Measurements from ENCODE around the gene ZNF579. TPM values are rescaled to one million over a fixed set of nuclear protein-coding genes. Genes with fewer than 3 reads are reported as not detected.

The ZNF579 gene
- total RNA-seq, 4 donors from 2014 or later, result 0.51 to 5.3 (median 0.66) TPM; not detected in 1

- no peak for TF ChIP-seq CTCF (IDR thresholded peaks at IDR 0.05; ENCODE audit: low read depth)
Measured at GRCh38 chr19:55537741-55538111, 42.9 kb downstream of the ZNF579 start.

DNA sequence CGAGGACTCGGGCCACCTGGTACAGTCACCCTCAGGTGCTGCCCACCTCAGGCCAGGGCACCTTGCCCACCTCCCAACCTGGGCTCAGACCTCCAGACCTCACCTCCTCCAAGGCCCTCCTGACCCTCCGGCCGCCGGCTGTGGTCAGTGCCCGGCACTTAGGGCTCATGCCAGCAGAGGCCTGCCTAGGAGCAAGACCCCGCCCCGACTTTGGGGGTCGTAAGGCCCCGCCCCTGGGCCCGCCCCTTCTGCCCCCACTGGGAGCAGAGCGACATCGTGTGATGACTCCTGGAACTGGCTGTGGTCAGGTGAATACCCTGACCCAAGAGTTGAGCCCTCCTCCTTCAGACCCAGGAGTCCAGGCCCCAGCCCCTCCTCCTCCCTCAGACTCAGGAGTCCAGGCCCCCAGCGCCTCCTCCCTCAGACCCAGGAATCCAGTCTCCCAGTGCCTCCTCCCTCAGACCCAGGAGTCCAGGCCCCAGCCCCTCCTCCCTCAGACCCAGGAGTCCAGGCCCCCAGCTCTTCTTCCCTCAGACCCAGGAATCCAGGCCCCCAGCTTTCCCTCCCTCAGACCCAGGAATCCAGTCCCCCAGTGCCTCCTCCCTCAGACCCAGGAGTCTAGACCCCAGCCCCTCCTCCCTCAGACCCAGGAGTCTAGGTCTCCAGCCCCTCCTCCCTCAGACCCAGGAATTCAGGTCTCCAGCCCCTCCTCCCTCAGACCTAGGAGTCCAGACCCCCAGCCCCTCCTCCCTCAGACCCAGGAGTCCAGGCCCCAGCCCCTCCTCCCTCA lies 43.5 kb downstream of the ZNF579 start, which contains the start of gene SBK2:
Gene SBK2 (minus strand): TSS at position 183 of the 790 bp plus-strand sequence. CDS start 839 bp downstream, outside the sequence.
- no peak for TF ChIP-seq CTCF (IDR thresholded peaks at IDR 0.05; ENCODE audit: low read depth)

- TF ChIP-seq CTCF (IDR thresholded peaks at IDR 0.05; ENCODE audit: low read depth), result no peak
Measured at GRCh38 chr19:55536366-55536765, 44.3 kb downstream of the ZNF579 start.

DNA sequence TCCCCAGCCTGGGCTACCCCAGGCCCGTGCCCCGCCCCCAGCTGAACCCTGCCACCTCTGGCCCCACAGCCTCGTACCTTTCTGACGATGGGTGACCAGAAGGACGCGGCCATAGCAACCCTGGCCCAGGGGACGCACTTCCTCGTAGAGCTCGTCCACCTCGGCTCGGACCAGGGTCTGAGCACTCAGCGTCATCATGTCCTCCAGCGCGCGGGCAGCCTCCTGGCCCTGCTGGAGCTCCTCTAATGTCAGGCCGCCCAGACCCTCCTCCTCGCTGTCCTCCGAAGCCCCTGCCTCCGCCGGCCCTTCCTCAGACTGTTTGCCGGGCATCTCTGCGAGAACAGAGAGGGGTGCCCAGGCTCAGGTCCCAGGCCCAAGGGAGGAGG lies 44.7 kb downstream of the ZNF579 start:
- no peak for TF ChIP-seq CTCF (IDR thresholded peaks at IDR 0.05; ENCODE audit: low read depth)

GRCh38 chr19:55535173-55535964 lies 45.3 kb downstream of the ZNF579 start:
- TF ChIP-seq CTCF (IDR thresholded peaks at IDR 0.05; ENCODE audit: low read depth), result no peak

DNA sequence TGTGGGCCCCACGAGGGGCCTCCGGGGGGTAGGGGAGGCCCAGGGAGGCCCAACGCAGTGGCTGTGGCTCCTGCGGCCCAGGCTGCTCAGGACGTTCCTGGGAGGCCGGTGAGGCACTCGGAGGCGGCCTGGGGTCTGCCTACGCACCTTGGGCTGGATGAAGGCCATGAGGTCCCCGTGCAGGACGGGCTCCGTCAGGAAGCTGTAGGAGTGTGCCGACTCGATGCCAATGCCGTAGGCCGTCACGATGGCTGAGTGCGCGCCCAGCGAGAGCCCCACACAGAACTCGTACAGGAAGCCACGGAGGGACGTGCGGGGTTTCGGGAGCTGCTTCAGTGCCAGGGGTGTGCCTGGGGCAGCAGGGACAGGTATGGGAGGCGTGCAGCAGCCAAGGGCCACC lies 49.7 kb downstream of the ZNF579 start:
- TF ChIP-seq CTCF (IDR thresholded peaks at IDR 0.05; ENCODE audit: low read depth), result no peak

GRCh38 chr19:55529636-55530234 lies 50.9 kb downstream of the ZNF579 start:
- no peak for TF ChIP-seq CTCF (IDR thresholded peaks at IDR 0.05; ENCODE audit: low read depth)

Data from subcutaneous adipose tissue (tissue), 4 donors.